T1000 (cell line): ENCODE results near the gene ARHGAP35.
"Not testable (repeated sequence)": the region's sequence is repeated elsewhere in the genome, so short reads cannot be mapped to it uniquely, and the experiment has no call there.

ENCODE experiments used
- DNase-seq: peaks from one replicate; lab custom pipeline; 2025; ENCODE audit warnings: mixed read lengths; lab: John Stamatoyannopoulos, UW

ARHGAP35 gene

GRCh38 chr19:46844067-46844489, 16.7 kb upstream of the ARHGAP35 start:
- DNase-seq: peak; percentile 23

- no peak for DNase-seq
Measured at GRCh38 chr19:46845959-46846459, 14.8 kb upstream of the ARHGAP35 start.

GRCh38 chr19:46847528-46847927, 13.3 kb upstream of the ARHGAP35 start:
- DNase-seq: no peak

- no peak for DNase-seq
Measured at GRCh38 chr19:46848389-46848788, 12.4 kb upstream of the ARHGAP35 start.

GRCh38 chr19:46849610-46850009, 11.2 kb upstream of the ARHGAP35 start:
- no peak for DNase-seq

GRCh38 chr19:46850228-46851203, 10.3 kb upstream of the ARHGAP35 start, which contains the start of gene AP2S1:
TSS of gene AP2S1 (minus strand) at chr19:46850846. CDS start at chr19:46850766, 80 bp downstream.
- peak; percentile 94 for DNase-seq

GRCh38 chr19:46852830-46853229, 8.0 kb upstream of the ARHGAP35 start:
- no peak for DNase-seq

GRCh38 chr19:46854698-46855097, 6.1 kb upstream of the ARHGAP35 start:
- not testable (repeated sequence) for DNase-seq

GRCh38 chr19:46856062-46857022, 4.5 kb upstream of the ARHGAP35 start:
- DNase-seq: peak; percentile 87

- no peak for DNase-seq
Measured at GRCh38 chr19:46859637-46860124, 1.1 kb upstream of the ARHGAP35 start.

- peak; percentile 95 for DNase-seq
Measured at GRCh38 chr19:46860125-46860845, 512 bp upstream of the ARHGAP35 start.

- DNase-seq: no peak
Measured at GRCh38 chr19:46861691-46862502, 1.1 kb downstream of the ARHGAP35 start.

- no peak for DNase-seq
Measured at GRCh38 chr19:46862503-46862834, 1.7 kb downstream of the ARHGAP35 start.

- no peak for DNase-seq
Measured at GRCh38 chr19:46862974-46863632, 2.3 kb downstream of the ARHGAP35 start.

- peak; percentile 67 for DNase-seq
Measured at GRCh38 chr19:46863818-46864629, 3.2 kb downstream of the ARHGAP35 start.

- no peak for DNase-seq
Measured at GRCh38 chr19:46866407-46867136, 5.8 kb downstream of the ARHGAP35 start.

- no peak for DNase-seq
Measured at GRCh38 chr19:46867170-46867569, 6.4 kb downstream of the ARHGAP35 start.
